RWPE2 (cell line): ENCODE measurements around the gene APEH.
A peak's percentile ranks its signal among the peaks of the same experiment; 100 is the strongest.

ENCODE experiments used
- ATAC-seq: fragments of 200-7000 bp; cut with Tn5 transposase; 3 replicates; pipeline ENCODE4 v1.9.1; 2021; ENCODE audit warnings: low read depth
- DNase-seq: peaks from one replicate; pipeline ENCODE4 v3.0.0-alpha.2; 2020; ENCODE audit warnings: low spot score
- H3K27ac ChIP-seq: fragments of 450-650 bp; 2 replicates; pipeline ENCODE4 v1.5.1; 2017; ENCODE audit warnings: mild to moderate bottlenecking; ENCODE audit not compliant: poor library complexity, severe bottlenecking
- H3K27me3 ChIP-seq: fragments of 250-450 bp; sonication (Bioruptor Pico); 2 replicates; pipeline ENCODE4 v1.5.1; 2021; ENCODE audit warnings: mild to moderate bottlenecking, moderate library complexity; ENCODE audit not compliant: insufficient read depth, poor library complexity, severe bottlenecking
- H3K36me3 ChIP-seq: fragments of 250-450 bp; sonication (Bioruptor Pico); 2 replicates; pipeline ENCODE4 v1.5.1; 2020; ENCODE audit warnings: low read depth, mild to moderate bottlenecking, moderate library complexity
- H3K4me1 ChIP-seq: fragments of 250-450 bp; sonication (Bioruptor Pico); 2 replicates; pipeline ENCODE4 v1.5.1; 2021; ENCODE audit warnings: mild to moderate bottlenecking, moderate library complexity; ENCODE audit not compliant: insufficient read depth, poor library complexity, severe bottlenecking
- H3K4me3 ChIP-seq: fragments of 250-450 bp; sonication (Bioruptor Pico); 2 replicates; pipeline ENCODE4 v1.5.1; 2021; ENCODE audit warnings: mild to moderate bottlenecking, moderate library complexity; ENCODE audit not compliant: severe bottlenecking
- H3K9me3 ChIP-seq: fragments of 250-450 bp; sonication (Bioruptor Pico); 2 replicates; pipeline ENCODE4 v1.5.1; 2021; ENCODE audit warnings: mild to moderate bottlenecking, moderate library complexity; ENCODE audit not compliant: severe bottlenecking
- CTCF ChIP-seq: fragments of 450-650 bp; IDR thresholded peaks from one replicate; pipeline ENCODE4 v1.5.1; 2017; ENCODE audit warnings: mild to moderate bottlenecking, moderate library complexity; ENCODE audit not compliant: poor library complexity, severe bottlenecking

Gene APEH

GRCh38 chr3:49662021-49662420 lies 12.1 kb upstream of the APEH start:
- Histone ChIP-seq H3K9me3 (no peaks in the 10 kb centered on the region), H3K36me3 (no peaks in the 10 kb centered on the region), H3K27ac (no peak overlapping the region), H3K27me3 (no peaks in the 10 kb centered on the region), H3K4me1 (no peaks in the 10 kb centered on the region), H3K4me3 (no peak overlapping the region)
- ATAC-seq (no peak), DNase-seq (no peak)
- TF ChIP-seq CTCF, result no peak

- no peak overlapping the region for H3K4me3 ChIP-seq
- DNase-seq (no peak), ATAC-seq (no peak)
- no peaks in the 10 kb centered on the region for H3K36me3 ChIP-seq
- no peak overlapping the region for H3K27ac ChIP-seq
- no peaks in the 10 kb centered on the region for H3K9me3 ChIP-seq
- no peak for TF ChIP-seq CTCF
- H3K4me1 ChIP-seq, result peaks cover 4% of the 10 kb centered on the region
- no peaks in the 10 kb centered on the region for H3K27me3 ChIP-seq
These were observed 11.3 kb upstream of the APEH start for GRCh38 chr3:49662720-49663413.

DNA sequence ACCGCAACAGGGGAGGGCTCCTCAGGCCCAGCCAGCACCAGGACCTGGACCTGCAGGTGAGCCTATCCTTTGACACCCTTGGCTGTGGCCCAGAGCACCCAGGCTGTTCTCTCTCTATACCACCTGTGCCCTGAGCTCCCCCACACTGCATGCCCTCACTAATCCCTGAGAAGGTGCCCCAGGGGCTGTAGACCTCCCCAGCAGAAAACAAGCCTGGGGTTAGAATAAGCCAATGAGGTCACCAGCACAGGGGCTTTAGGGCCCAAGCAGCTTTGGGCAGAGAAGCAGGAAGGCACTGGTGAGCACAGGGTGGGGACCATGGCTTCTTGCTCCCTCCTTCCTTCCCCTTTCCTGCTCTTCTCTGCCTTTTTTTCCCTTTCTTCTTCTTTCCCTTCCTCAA lies 10.3 kb upstream of the APEH start:
- H3K4me1 ChIP-seq, result peaks cover 12% of the 10 kb centered on the region
- no peak overlapping the region for H3K27ac ChIP-seq
- H3K27me3 ChIP-seq, result no peaks in the 10 kb centered on the region
- ATAC-seq (no peak), DNase-seq (no peak)
- no peak overlapping the region for H3K4me3 ChIP-seq
- no peak for TF ChIP-seq CTCF
- no peaks in the 10 kb centered on the region for H3K9me3 ChIP-seq
- no peaks in the 10 kb centered on the region for H3K36me3 ChIP-seq

- Histone ChIP-seq H3K27ac (no peak overlapping the region), H3K36me3 (no peaks in the 10 kb centered on the region), H3K4me1 (peaks cover 16% of the 10 kb centered on the region), H3K9me3 (no peaks in the 10 kb centered on the region), H3K27me3 (no peaks in the 10 kb centered on the region), H3K4me3 (no peak overlapping the region)
- TF ChIP-seq CTCF, result no peak
- DNase-seq (no peak), ATAC-seq (no peak)
These were observed 9.9 kb upstream of the APEH start for GRCh38 chr3:49664300-49664699.

DNA sequence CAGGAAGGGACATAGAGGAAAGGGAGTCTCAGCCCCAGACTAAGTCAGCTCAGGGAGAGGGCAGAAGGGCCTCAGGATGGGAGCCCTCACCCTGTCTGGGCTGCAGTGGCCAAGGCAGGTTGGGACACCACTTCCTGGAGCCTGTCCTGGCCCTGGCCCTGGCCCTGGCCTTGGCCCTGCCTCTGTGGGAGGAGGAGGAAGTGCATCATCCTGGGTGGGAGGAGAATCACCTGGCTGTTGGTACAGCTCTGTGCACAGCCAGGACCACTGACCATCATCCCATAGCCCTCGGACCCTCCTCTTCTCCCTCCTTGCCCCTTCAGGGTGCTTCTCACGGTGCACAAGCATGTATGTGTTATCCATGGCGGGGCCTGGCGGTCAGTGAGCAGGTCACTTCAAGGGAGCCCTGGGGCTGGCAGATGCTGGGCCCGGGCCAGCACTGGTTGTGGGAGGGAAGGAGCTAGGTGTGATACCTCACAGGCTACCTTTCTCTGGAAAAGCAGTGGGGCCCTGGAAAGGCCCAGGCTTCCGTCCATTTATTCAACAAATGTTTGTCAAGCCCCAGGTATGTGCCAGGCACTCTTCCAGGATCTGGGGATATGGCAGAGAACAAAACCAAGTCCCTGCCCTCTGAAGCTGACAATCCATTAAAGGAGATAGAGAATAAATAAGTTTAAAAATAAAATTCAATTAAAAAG lies 8.2 kb upstream of the APEH start:
- H3K4me1 ChIP-seq, result peaks cover 16% of the 10 kb centered on the region
- H3K36me3 ChIP-seq, result no peaks in the 10 kb centered on the region
- H3K4me3 ChIP-seq, result no peak overlapping the region
- no peak for TF ChIP-seq CTCF
- H3K27ac ChIP-seq, result no peak overlapping the region
- H3K9me3 ChIP-seq, result no peaks in the 10 kb centered on the region
- DNase-seq (no peak), ATAC-seq (0 out of 3 replicates have a peak, but pooled peaks have one; percentile 16)
- no peaks in the 10 kb centered on the region for H3K27me3 ChIP-seq
